Measurements from ENCODE around the gene DISC1.
A peak's percentile ranks its signal among the peaks of the same experiment; 100 is the strongest.

DISC1 gene

DNA sequence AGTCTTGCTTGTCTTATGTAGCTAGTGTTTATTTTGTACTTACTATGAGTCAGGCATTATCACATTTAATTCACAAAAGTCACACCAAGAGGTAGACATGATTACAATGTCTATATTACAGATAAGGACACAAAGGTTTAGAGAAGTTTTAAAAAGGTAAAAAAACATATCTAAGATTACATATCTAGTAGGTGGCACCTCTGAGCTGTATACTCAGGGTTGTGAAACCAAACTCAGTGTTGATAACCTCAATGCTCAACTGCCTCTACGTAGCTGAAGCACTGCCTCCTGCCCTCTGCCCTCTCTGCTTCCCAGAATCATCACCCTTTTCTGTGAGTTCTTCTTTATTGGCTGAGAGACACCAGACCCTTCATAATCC, 431.3 kb downstream of the DISC1 start:
- DNase-seq = no peak

DNA sequence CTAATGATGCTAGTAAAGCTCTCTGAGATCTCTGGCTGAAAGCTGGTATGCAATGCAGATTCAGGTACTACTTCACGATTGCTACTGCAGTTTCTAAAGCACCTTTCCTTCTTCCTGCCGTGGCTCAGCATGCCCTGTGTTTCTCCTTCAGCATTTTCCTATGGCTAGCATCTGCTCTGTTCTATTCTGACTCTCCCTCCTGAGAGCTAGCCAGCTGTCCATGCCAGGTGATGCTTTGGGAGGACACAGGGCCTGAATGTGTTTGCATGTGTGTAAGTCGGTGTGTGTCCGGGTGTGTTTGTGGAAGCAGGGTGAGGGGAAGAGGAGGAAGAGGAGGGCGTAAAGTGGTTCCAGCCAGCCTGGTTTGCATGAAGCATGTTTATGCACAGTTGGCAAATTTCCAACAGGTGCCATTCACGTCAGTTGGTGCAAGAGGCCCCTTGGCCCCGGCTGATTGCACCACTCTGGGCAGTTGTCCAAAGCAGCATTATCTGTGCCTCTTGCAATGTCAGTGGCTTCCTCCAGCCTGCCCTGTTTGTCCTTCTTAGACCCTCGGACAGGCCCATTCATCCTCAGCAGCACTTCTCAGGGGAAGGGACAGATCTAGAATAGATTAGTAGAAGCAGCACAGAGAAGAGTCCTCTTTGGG, 433.3 kb downstream of the DISC1 start:
- peak; percentile 71 for DNase-seq

DNA sequence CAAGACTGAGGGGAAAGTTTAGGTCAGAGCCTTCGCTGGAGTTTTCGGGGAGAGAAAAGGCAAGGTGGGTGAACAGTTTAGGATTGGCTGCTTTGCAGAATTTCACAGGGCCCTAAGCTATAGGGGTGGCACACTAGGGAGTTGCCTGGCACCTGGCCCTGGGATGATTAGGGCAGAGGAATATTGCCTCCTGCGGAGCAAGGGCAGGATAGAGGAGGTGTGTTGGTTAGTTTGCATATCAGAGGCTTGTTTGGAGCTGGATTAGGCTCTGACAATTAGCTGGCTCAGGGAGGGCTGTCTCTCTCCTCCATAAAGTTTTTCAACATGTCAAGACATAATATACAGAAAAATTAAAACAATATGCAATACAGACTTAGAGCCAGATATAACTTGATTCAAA, 436.4 kb downstream of the DISC1 start:
- no peak for DNase-seq

DNA sequence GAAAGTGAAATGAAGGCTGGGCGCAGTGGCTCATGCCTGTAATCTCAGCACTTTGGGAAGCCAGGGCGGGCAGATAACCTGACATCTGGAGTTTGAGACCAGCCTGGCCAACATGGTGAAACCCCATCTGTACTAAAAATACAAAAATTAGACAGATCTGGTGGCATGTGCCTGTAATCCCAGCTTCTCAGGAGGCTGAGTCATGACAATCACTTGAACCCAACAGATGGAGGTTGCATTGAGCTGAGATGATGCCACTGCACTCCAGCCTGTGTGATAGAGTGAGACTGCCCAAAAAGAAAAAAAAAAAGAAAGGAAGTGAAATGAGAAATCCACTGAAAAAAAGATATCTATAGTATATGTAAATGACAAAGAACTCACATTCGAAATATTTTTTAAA, 439.9 kb downstream of the DISC1 start:
- no peak for DNase-seq

DNA sequence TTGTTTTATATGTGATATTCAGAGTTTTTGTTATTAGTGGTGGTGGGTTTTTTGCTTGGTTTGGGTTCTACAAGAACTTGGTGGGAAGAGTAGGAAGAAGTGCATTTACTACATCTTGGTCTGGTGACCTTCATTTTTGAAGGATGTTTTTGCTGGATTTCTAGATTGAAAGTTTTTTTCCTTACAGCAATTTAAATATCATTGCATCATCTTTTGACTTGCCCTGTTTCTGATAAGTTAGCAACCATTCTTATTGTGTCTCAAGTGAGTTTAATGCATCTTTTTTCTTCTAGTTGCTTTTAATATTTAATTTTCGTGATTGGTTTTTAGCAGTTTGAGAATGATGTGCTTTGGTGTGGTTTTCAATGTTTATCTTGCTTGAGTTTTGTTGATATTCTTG, 447.7 kb downstream of the DISC1 start:
- no peak for DNase-seq

DNA sequence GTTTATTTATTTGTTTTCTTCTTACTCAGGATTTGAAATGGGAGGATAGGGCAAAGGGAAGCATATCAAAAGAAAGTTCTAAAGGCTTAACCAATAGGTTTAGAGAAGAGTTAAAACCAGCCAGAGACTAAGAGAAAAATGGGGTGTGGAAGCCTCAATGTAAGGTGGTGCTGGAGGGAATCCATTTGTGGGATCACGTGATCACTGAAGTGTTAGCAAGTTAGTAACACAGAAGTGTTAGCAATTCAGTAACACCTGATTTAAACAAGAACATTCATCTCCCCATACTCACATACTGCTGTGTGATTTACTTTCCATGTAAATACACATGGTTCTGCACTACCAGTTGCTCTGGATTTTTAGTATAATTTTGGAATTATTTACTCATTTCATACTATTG, 451.2 kb downstream of the DISC1 start:
- no peak for DNase-seq

DNA sequence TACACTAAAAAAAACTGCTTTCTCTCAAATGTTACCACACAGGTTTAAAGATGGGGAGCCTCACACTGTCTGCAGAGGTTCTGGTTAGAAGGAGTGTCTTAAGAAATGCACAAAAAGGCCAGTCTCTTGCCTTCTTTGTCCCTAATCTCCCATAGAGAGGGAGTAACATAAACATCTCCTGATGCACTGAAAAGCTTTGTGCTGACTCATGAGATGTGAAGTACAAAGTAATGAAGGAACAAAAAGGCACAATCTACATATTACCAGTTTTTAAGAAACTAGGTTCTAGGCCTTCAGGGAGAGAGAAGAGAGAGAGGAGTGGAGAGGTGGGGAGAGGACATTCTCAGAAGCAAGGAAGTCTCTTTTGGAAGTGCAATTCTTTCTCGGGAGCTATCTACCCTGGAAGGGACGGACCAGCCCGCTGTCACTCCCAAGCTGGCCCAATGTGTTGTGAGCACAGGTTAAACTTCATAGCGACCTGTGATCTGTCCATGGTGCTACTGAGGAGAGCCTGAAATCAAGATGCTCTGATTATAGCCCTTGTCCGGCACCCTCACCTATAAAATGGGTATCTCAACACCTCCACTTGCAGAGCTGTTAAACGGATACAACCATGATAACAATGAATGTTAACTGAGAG, 458.1 kb downstream of the DISC1 start:
- no peak for DNase-seq

DNA sequence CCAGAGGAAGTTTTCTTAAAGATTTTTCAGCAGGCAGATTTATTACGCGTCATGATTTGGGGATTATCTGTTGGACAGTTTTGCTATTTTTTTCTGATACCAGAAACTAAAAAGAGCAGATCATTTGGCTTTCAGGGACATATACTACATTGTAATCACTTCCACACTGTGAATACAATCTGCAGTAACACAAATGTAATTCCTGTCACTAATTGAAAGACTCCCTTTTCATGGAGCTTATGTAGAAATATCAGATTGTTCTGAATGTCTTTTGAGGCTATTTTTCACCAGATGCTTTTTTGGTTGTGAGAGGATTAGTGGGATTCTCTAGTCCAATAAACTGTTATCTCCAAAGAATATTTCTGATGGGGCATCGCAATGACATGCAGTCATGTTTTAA, 464.2 kb downstream of the DISC1 start:
- DNase-seq = no peak
